Effector CD8-positive, alpha-beta T cell (primary cell): ENCODE data around the gene DOK7.
A peak's percentile ranks its signal among the peaks of the same experiment; 100 is the strongest.

Source experiments
- DNase-seq: peaks from one replicate; lab custom pipeline; 2025; lab: John Stamatoyannopoulos, UW

DOK7 gene

GRCh38 chr4:3520796-3521600 lies 57.9 kb downstream of the DOK7 start:
- no peak for DNase-seq

- no peak for DNase-seq
Measured at GRCh38 chr4:3521621-3522325, 58.7 kb downstream of the DOK7 start.

- DNase-seq = no peak
Measured at GRCh38 chr4:3522326-3522640, 59.2 kb downstream of the DOK7 start.

- no peak for DNase-seq
Measured at GRCh38 chr4:3522651-3523050, 59.5 kb downstream of the DOK7 start.

- no peak for DNase-seq
Measured at GRCh38 chr4:3523146-3523627, 60.1 kb downstream of the DOK7 start.

GRCh38 chr4:3523628-3524221 lies 60.6 kb downstream of the DOK7 start:
- no peak for DNase-seq

- DNase-seq = no peak
Measured at GRCh38 chr4:3524349-3524748, 61.2 kb downstream of the DOK7 start.

- no peak for DNase-seq
Measured at GRCh38 chr4:3524920-3525319, 61.8 kb downstream of the DOK7 start.

- no peak for DNase-seq
Measured at GRCh38 chr4:3525532-3526430, 62.7 kb downstream of the DOK7 start.

GRCh38 chr4:3526456-3526855 lies 63.4 kb downstream of the DOK7 start:
- DNase-seq = no peak

- DNase-seq = no peak
Measured at GRCh38 chr4:3527101-3527913, 64.2 kb downstream of the DOK7 start.

GRCh38 chr4:3527914-3528876 lies 65.1 kb downstream of the DOK7 start:
- DNase-seq = no peak

GRCh38 chr4:3529363-3529762 lies 66.3 kb downstream of the DOK7 start:
- no peak for DNase-seq

- no peak for DNase-seq
Measured at GRCh38 chr4:3530051-3530450, 66.9 kb downstream of the DOK7 start.

GRCh38 chr4:3530663-3531254 lies 67.7 kb downstream of the DOK7 start:
- no peak for DNase-seq

- DNase-seq = no peak
Measured at GRCh38 chr4:3531318-3531878, 68.3 kb downstream of the DOK7 start.

GRCh38 chr4:3531879-3532750 lies 69.0 kb downstream of the DOK7 start, which contains the start of gene LRPAP1:
LRPAP1 (minus strand) TSS chr4:3532422; CDS start chr4:3532412, 10 bp downstream.
- peak; percentile 88 for DNase-seq
